Gastrocnemius medialis (tissue), 4 donors: ENCODE results near the gene VPS37C.
"Not testable (repeated sequence)": the region's sequence is repeated elsewhere in the genome, so short reads cannot be mapped to it uniquely, and the experiment has no call there.

Experiments
- POLR2A ChIP-seq, 2 donors: fragments of 450-650 bp; IDR thresholded peaks; one replicate each; pipeline ENCODE4 v1.6.1; 2017; ENCODE audit warnings: antibody characterized with exemption in 2 of 2, mild to moderate bottlenecking in 2 of 2, moderate library complexity in 2 of 2
- TF ChIP-seq, protein P1 (sequence below), 5 experiments: fragments of 450-650 bp in 3 of 5; fragments of 200-600 bp in 2 of 5; sonication (generic) in 2 of 5; IDR thresholded peaks in 4 of 5; conservative IDR thresholded peaks in 1 of 5; 1 replicate in 4 of 5; 2 replicates in 1 of 5; pipeline ENCODE4 v1.5.1; 2016 to 2019; ENCODE audit warnings: antibody characterized with exemption in 5 of 5, mild to moderate bottlenecking in 3 of 5, moderate library complexity in 3 of 5

DNA sequence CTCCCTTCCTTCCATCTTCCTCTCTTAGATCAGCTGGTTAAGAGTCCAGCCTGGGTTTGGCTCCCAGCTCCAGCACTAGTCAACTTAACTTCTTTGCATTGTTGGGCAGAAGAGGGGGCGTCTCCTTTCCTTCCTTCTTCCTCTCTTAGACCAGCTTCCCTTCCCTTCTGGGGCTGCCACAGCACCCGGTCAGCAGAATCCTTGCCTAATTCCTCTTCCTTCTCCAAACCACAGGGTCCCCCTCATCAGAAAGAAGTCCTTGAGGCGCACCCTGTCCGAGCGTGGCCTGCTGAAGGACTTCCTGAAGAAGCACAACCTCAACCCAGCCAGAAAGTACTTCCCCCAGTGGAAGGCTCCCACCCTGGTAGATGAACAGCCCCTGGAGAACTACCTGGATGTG lies 42.6 kb upstream of the VPS37C start:
- TF ChIP-seq, protein P1, sequence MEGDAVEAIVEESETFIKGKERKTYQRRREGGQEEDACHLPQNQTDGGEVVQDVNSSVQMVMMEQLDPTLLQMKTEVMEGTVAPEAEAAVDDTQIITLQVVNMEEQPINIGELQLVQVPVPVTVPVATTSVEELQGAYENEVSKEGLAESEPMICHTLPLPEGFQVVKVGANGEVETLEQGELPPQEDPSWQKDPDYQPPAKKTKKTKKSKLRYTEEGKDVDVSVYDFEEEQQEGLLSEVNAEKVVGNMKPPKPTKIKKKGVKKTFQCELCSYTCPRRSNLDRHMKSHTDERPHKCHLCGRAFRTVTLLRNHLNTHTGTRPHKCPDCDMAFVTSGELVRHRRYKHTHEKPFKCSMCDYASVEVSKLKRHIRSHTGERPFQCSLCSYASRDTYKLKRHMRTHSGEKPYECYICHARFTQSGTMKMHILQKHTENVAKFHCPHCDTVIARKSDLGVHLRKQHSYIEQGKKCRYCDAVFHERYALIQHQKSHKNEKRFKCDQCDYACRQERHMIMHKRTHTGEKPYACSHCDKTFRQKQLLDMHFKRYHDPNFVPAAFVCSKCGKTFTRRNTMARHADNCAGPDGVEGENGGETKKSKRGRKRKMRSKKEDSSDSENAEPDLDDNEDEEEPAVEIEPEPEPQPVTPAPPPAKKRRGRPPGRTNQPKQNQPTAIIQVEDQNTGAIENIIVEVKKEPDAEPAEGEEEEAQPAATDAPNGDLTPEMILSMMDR (IDR thresholded peaks at IDR 0.05 in 4 of 5, conservative IDR thresholded peaks at IDR 0.05 in 1 of 5), result not testable (repeated sequence)
- not testable (repeated sequence) for TF ChIP-seq POLR2A (IDR thresholded peaks at IDR 0.05)
